ENCODE results near the gene C19orf47. TPM values are rescaled to one million over a fixed set of nuclear protein-coding genes. Genes with fewer than 3 reads are reported as not detected.

The C19orf47 gene
- total and polyA plus RNA-seq, 8 donors, result 3.7 to 10.0 (median 5.7) TPM

DNA sequence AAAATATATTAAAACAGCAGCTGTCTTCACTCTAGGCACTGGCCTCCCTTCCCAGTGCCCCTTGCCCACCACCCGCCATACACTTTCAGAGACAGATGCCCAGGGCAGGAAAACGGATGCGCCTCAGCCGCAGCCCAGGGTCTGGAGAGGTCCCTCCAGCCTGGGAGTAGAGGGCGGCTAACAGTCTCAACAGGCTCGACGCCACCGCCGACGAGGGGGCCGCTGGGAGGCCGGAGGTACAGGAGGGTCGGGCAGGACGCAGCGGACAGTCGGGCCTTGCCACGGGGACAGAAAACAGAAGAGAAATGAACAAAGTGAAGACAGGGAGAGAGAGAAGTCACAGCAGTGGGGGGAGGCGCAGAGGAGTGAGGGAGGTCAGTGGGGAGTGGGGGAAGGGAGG lies 27.1 kb downstream of the C19orf47 start:
- Histone ChIP-seq H3K27ac (no peak overlapping the region), H3K9me3 (no peaks in the 10 kb centered on the region), H3K4me1 (no peaks in the 10 kb centered on the region), H3K27me3 (no peaks in the 10 kb centered on the region), H3K36me3 (peaks cover 4 to 50% (median 7%) of the 10 kb centered on the region in 3 donors), H3K4me3 (no peak overlapping the region)
- TF ChIP-seq, protein P1, sequence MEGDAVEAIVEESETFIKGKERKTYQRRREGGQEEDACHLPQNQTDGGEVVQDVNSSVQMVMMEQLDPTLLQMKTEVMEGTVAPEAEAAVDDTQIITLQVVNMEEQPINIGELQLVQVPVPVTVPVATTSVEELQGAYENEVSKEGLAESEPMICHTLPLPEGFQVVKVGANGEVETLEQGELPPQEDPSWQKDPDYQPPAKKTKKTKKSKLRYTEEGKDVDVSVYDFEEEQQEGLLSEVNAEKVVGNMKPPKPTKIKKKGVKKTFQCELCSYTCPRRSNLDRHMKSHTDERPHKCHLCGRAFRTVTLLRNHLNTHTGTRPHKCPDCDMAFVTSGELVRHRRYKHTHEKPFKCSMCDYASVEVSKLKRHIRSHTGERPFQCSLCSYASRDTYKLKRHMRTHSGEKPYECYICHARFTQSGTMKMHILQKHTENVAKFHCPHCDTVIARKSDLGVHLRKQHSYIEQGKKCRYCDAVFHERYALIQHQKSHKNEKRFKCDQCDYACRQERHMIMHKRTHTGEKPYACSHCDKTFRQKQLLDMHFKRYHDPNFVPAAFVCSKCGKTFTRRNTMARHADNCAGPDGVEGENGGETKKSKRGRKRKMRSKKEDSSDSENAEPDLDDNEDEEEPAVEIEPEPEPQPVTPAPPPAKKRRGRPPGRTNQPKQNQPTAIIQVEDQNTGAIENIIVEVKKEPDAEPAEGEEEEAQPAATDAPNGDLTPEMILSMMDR (IDR thresholded peaks at IDR 0.05), result no peak
- intact Hi-C loops (cut with DNase I), result no loop called here
- peak in 1 of 6 donors; percentile 41 for DNase-seq
- no peak for FAIRE-seq
- ATAC-seq, result no peak
- WGBS, 2 donors, result 96% methylated on average over 18 of the region's 18 CpGs

DNA sequence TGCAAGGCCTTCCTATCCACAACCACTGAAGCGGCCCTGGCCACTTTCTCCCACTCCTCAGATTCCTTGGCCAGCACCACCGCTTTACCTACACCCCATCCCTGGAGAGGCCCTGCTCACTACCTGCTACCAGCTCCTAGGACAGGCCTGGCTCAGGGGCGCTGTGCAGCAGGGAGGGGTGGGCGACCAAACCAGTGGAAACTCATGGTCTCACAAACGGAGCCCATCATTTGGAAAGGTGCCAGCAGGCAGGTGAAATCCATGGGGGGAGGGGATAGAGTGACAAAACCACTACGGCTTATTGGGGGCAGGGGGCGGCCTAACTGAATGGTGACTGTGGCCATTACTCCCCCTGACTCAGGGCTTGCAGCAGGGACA lies 27.6 kb downstream of the C19orf47 start:
- Histone ChIP-seq H3K4me3 (no peak overlapping the region), H3K4me1 (no peaks in the 10 kb centered on the region), H3K9me3 (no peaks in the 10 kb centered on the region), H3K27ac (no peak overlapping the region), H3K27me3 (no peaks in the 10 kb centered on the region), H3K36me3 (peaks cover 0 to 45% (median 7%) of the 10 kb centered on the region in 3 donors)
- WGBS, 2 donors, result 90 to 91% methylated on average over 7 of the region's 7 CpGs
- TF ChIP-seq, protein P1 (IDR thresholded peaks at IDR 0.05), result no peak
- DNase-seq (peak in 2 of 6 donors; percentile 28 to 62), FAIRE-seq (no peak), ATAC-seq (no peak)
- intact Hi-C loops (cut with DNase I), result no loop called here

DNA sequence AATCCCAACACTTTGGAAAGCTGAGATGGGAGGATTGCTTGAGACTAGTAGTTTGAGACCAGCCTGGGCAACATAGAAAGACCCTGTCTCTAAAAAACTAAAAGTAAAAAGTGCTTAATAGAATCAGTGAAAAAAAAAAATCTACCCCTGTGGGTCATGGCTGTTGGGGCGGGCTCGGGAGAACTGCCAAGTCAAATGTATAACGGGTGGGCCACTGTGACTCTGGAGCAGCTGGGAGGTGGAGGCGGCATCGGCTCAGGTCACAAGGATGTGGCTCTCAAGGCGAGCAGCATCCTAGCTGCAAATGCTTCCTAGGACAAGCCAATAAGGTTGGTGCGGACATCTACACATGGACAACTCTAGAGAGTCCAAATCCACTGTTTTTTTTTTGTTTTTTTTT lies 30.9 kb downstream of the C19orf47 start:
- intact Hi-C loops (cut with DNase I), result no loop called here
- H3K4me3 ChIP-seq, result no peak overlapping the region
- peaks cover 0 to 14% (median 7%) of the 10 kb centered on the region in 3 donors for H3K36me3 ChIP-seq
- no peak for ATAC-seq
- no peaks in the 10 kb centered on the region for H3K27me3 ChIP-seq
- no peaks in the 10 kb centered on the region for H3K4me1 ChIP-seq
- DNase-seq, result peak in 1 of 6 donors; percentile 30
- WGBS, 2 donors, result 83 to 84% methylated on average over 7 of the region's 7 CpGs
- FAIRE-seq, result no peak
- H3K27ac ChIP-seq, result no peak overlapping the region
- H3K9me3 ChIP-seq, result no peaks in the 10 kb centered on the region
- TF ChIP-seq, protein P1 (IDR thresholded peaks at IDR 0.05), result no peak

DNA sequence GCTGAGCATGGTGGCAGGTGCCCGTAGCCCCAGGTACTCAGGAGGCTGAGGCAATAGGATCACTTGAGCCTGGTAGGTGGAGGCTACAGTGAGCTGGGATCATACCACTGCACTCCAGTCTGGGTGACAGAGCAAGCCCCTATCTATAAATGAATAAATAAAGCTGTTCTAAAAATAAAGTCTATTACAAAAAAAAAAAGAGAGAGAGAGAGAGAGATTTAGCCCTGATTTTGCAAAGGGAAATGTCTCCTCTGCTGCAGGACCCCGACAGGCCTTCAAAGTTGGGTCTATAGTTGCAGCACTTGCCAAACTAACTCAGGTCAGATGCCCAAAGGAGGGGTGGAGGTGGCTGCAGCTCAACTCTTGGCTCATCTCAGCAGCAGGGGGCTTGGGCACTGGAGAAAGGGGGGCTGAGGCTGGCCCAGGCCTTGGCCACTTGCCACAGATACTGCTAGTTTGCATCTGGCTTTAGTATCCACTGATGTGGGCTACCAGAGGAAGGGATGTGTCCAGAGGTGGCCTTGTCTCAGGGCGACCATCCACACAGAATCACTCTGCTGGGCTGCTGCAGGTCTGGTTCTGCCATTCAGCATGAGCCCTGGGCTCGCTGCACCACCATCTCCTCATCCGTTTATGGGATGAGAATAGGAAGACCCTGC lies 32.3 kb downstream of the C19orf47 start:
- WGBS, 2 donors, result 87 to 97% methylated on average over 5 of the region's 5 CpGs
- Histone ChIP-seq H3K27me3 (no peaks in the 10 kb centered on the region), H3K9me3 (no peaks in the 10 kb centered on the region), H3K36me3 (peaks cover 0 to 2% (median 0%) of the 10 kb centered on the region in 3 donors), H3K4me3 (no peak overlapping the region), H3K4me1 (no peaks in the 10 kb centered on the region), H3K27ac (no peak overlapping the region)
- no peak for FAIRE-seq
- intact Hi-C loops (cut with DNase I), result no loop called here
- peak in 1 of 6 donors; percentile 48 for DNase-seq
- TF ChIP-seq, protein P1 (IDR thresholded peaks at IDR 0.05), result no peak
- ATAC-seq, result no peak

DNA sequence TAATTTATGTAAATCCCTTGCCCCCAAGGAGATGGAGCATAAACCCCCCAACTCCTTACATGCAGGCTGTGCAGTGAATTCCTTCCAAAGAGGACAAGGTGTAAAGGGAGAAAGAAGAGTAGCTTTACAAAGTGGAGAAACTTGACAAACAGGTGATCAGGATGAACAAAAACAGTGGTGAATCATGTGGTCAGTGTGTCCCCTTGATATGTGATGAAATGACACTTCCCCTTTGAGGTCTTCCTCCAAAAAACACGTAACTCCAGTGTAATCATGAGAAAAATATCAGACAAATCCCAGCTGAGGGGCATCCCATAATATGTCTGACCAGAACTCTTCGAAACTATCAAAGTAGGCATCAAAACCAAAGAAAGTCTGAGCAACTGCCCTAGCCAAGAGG lies 33.5 kb downstream of the C19orf47 start:
- Histone ChIP-seq H3K9me3 (no peaks in the 10 kb centered on the region), H3K27ac (no peak overlapping the region), H3K4me1 (no peaks in the 10 kb centered on the region), H3K4me3 (no peak overlapping the region), H3K36me3 (no peaks in the 10 kb centered on the region), H3K27me3 (no peaks in the 10 kb centered on the region)
- ATAC-seq (no peak), FAIRE-seq (no peak), DNase-seq (no peak)
- WGBS, 2 donors, result 80 to 85% methylated on average over 2 of the region's 2 CpGs
- intact Hi-C loops (cut with DNase I), result no loop called here
- TF ChIP-seq, protein P1 (IDR thresholded peaks at IDR 0.05), result no peak

Measured in pancreas (tissue), 10 donors.